Activated CD8-positive, alpha-beta memory T cell treated with anti-CD3 and anti-CD28 coated beads for 1 hour (primary cell): Measurements from ENCODE around the gene MICAL2.

Source experiments
- DNase-seq, 2 donors: peaks; one replicate each; pipeline ENCODE4 v3.0.0-alpha.2; 2020; ENCODE audit warnings: low read depth in 1 of 2; ENCODE audit errors: extremely low read depth in 1 of 2

MICAL2 gene

GRCh38 chr11:12094872-12095800, 15.3 kb upstream of the MICAL2 start:
- no peak for DNase-seq

- DNase-seq: no peak
Observed at GRCh38 chr11:12097219-12097618, 13.2 kb upstream of the MICAL2 start.

- no peak for DNase-seq
Observed at GRCh38 chr11:12098601-12099000, 11.8 kb upstream of the MICAL2 start.

- DNase-seq: no peak
Observed at GRCh38 chr11:12099132-12099873, 11.1 kb upstream of the MICAL2 start.

- no peak for DNase-seq
Observed at GRCh38 chr11:12100429-12100828, 10.0 kb upstream of the MICAL2 start.

GRCh38 chr11:12100841-12101242, 9.5 kb upstream of the MICAL2 start:
- DNase-seq: no peak

- no peak for DNase-seq
Observed at GRCh38 chr11:12101318-12101717, 9.1 kb upstream of the MICAL2 start.

- DNase-seq: no peak
Observed at GRCh38 chr11:12102588-12103410, 7.6 kb upstream of the MICAL2 start.

GRCh38 chr11:12103411-12104225, 6.8 kb upstream of the MICAL2 start:
- DNase-seq: no peak

- DNase-seq: no peak
Observed at GRCh38 chr11:12105471-12105870, 4.9 kb upstream of the MICAL2 start.

- DNase-seq: no peak
Observed at GRCh38 chr11:12106101-12106500, 4.3 kb upstream of the MICAL2 start.

GRCh38 chr11:12106501-12106900, 3.9 kb upstream of the MICAL2 start:
- no peak for DNase-seq

- DNase-seq: no peak
Observed at GRCh38 chr11:12108875-12109453, 1.4 kb upstream of the MICAL2 start.

- DNase-seq: no peak
Observed at GRCh38 chr11:12109591-12110196, 696 bp upstream of the MICAL2 start.

- DNase-seq: no peak
Observed at GRCh38 chr11:12110714-12111548, 541 bp downstream of the MICAL2 start.

- no peak for DNase-seq
Observed at GRCh38 chr11:12111549-12112520, 1.4 kb downstream of the MICAL2 start.

GRCh38 chr11:12112750-12113149, 2.4 kb downstream of the MICAL2 start:
- DNase-seq: no peak
